Spleen (tissue), 11 donors: ENCODE results near the gene IFNA1. TPM values are rescaled to one million over a fixed set of nuclear protein-coding genes. Genes with fewer than 3 reads are reported as not detected.
A peak's percentile ranks its signal among the peaks of the same experiment; 100 is the strongest.

Experiments
- DNase-seq: peaks from one replicate; pipeline ENCODE4 v3.0.0-alpha.2; 2020
- H3K27ac ChIP-seq, 8 donors: fragments of 200-600 bp; sonication (generic) in 7 of 8; 1 replicate in 4 of 8; 2 replicates in 4 of 8; pipeline versions ENCODE4 v1.5.0 to v1.8.0; 2016 to 2021; ENCODE audit warnings: inconsistent platforms in 4 of 8, mild to moderate bottlenecking in 4 of 8, moderate library complexity in 1 of 8
- H3K27me3 ChIP-seq, 7 donors: fragments of 200-600 bp; sonication (generic) in 6 of 7; replicated peaks in 1 of 7; 1 replicate in 4 of 7; 2 replicates in 3 of 7; pipeline versions ENCODE4 v1.5.0 to v1.8.0; 2016 to 2021; ENCODE audit warnings: inconsistent platforms in 3 of 7, mild to moderate bottlenecking in 1 of 7
- H3K36me3 ChIP-seq, 6 donors: fragments of 200-600 bp; sonication (generic) in 5 of 6; 1 replicate in 4 of 6; 2 replicates in 2 of 6; pipeline versions ENCODE4 v1.5.0 to v1.8.0; 2016 to 2021; ENCODE audit warnings: inconsistent platforms in 2 of 6
- H3K4me1 ChIP-seq, 6 donors: fragments of 200-600 bp; sonication (generic) in 5 of 6; 1 replicate in 3 of 6; 2 replicates in 3 of 6; pipeline versions ENCODE4 v1.5.0 to v1.8.0; 2016 to 2021; ENCODE audit warnings: inconsistent platforms in 3 of 6
- H3K4me3 ChIP-seq, 8 donors: fragments of 200-600 bp; sonication (generic) in 7 of 8; 1 replicate in 4 of 8; 2 replicates in 4 of 8; pipeline versions ENCODE4 v1.5.0 to v1.8.0; 2016 to 2021; ENCODE audit warnings: inconsistent platforms in 4 of 8, mild to moderate bottlenecking in 4 of 8, moderate library complexity in 2 of 8
- H3K9me3 ChIP-seq, 8 donors: fragments of 200-600 bp; sonication (generic) in 7 of 8; 1 replicate in 4 of 8; 2 replicates in 4 of 8; pipeline versions ENCODE4 v1.5.0 to v1.8.0; 2016 to 2021; ENCODE audit warnings: inconsistent platforms in 4 of 8
- POLR2A ChIP-seq, 3 donors: fragments of 450-650 bp; IDR thresholded peaks; one replicate each; pipeline ENCODE4 v1.5.1; 2017; ENCODE audit warnings: antibody characterized with exemption in 3 of 3, mild to moderate bottlenecking in 1 of 3
- POLR2AphosphoS5 ChIP-seq, 3 donors: sonication (generic); formaldehyde crosslinking; IDR thresholded peaks; one replicate each; pipeline ENCODE4 v1.5.1; 2017; ENCODE audit warnings: antibody characterized with exemption in 3 of 3
- WGBS, 5 donors: extraction: QIAGEN DNeasy Blood & Tissue Kit in 3 of 5; methylation state at CpG; one replicate each; pipeline versions ENCODE4 v1.1.5 to v1.1.7; 2013 to 2018; 5-methylcytosine and 5-hydroxymethylcytosine counted together
- intact Hi-C: fragments of 100-400 bp; cut with DNase I; formaldehyde crosslinking; loops from one replicate; pipeline ENCODE4 v1.15.0; 2023; ENCODE audit warnings: low total_unique reads
- polyA plus RNA-seq, 3 donors: library from polyadenylated mRNA; stranded (reverse); fragments of 200-250 nt; gene quantifications; one replicate each; pipeline ENCODE4 v1.2.1, GENCODE V29; 2013
- total RNA-seq, 7 donors: library from RNA; depleted of rRNA in 3 of 7; stranded (reverse); fragments of >200 nt in 3 of 7; fragmentation: NEBNext Ultra II Directional in 4 of 7; extraction: Animal tissue kit (Norgen Biotek cat#: 25700) in 4 of 7; gene quantifications; one replicate each; pipeline versions ENCODE4 v1.1.0 to v1.2.1, GENCODE V29; 2016 to 2021
- TF ChIP-seq, protein P1 (sequence below), 11 experiments: fragments of 200-600 bp in 7 of 11; fragments of 450-650 bp in 4 of 11; sonication (generic) in 4 of 11; IDR thresholded peaks in 8 of 11; conservative IDR thresholded peaks in 3 of 11; 1 replicate in 7 of 11; 2 replicates in 4 of 11; pipeline versions ENCODE4 v1.4.0 to v1.8.0; 2016 to 2021; ENCODE audit warnings: antibody characterized with exemption in 11 of 11, inconsistent platforms in 4 of 11, mild to moderate bottlenecking in 1 of 11
- donor health status: healthy with polysubstance abuse.
- donor health status: DM: no; HTN: no; CAD: no; lungs with moderate emphysema.
- donor health status: DM: no; HTN: no; CAD: no.
- donor health status: Bipolar disorder and iron deficiency.
- donor health status: healthy.
- donor health status: DM: no; HTN: no; CAD: no.
- donor health status: DM: yes; HTN: yes; CAD: no.

The IFNA1 gene
- total and polyA plus RNA-seq, 10 donors, result not detected

DNA sequence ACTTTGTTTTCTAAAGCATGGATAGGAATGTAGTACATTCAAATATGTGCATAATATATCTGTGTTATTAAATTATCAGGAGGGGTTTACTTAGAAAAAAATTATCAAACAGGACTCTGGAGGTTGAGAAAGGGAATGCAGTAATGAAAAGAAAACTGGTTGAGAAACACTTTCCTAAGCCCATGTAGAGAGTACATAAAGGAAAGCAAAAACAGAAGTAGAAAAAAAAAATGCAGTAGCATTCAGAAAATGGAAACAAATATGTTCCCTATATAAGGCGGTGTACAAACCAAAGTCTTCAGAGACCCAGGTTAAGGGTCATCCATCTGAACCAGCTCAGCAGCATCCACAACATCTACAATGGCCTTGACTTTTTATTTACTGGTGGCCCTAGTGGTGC, 31.4 kb upstream of the IFNA1 start, which contains the start of gene IFNA8:
Gene IFNA8, plus strand, starts transcription at position 301 of the 400 bp plus-strand sequence. Its CDS starts 60 bp downstream, at position 361.
- Histone ChIP-seq H3K27ac (no peak within 1 kb of the TSS), H3K27me3 (peaks cover 0 to 5% (median 0%) of the 10 kb centered on the region in 7 donors), H3K9me3 (no peaks in the 10 kb centered on the region), H3K36me3 (no peaks in the 10 kb centered on the region), H3K4me1 (peaks cover 0 to 24% (median 15%) of the 10 kb centered on the region in 6 donors), H3K4me3 (no peak within 1 kb of the TSS)
- DNase-seq, result no peak
- intact Hi-C loops, result no loop called here
- 70 to 84% (median 75%) methylated on average over 1 of the region's 1 CpG for WGBS, 5 donors
- TF ChIP-seq POLR2AphosphoS5 (IDR thresholded peaks at IDR 0.05) (no peak), POLR2A (IDR thresholded peaks at IDR 0.05) (no peak)
- TF ChIP-seq, protein P1, sequence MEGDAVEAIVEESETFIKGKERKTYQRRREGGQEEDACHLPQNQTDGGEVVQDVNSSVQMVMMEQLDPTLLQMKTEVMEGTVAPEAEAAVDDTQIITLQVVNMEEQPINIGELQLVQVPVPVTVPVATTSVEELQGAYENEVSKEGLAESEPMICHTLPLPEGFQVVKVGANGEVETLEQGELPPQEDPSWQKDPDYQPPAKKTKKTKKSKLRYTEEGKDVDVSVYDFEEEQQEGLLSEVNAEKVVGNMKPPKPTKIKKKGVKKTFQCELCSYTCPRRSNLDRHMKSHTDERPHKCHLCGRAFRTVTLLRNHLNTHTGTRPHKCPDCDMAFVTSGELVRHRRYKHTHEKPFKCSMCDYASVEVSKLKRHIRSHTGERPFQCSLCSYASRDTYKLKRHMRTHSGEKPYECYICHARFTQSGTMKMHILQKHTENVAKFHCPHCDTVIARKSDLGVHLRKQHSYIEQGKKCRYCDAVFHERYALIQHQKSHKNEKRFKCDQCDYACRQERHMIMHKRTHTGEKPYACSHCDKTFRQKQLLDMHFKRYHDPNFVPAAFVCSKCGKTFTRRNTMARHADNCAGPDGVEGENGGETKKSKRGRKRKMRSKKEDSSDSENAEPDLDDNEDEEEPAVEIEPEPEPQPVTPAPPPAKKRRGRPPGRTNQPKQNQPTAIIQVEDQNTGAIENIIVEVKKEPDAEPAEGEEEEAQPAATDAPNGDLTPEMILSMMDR (IDR thresholded peaks at IDR 0.05 in 8 of 11, conservative IDR thresholded peaks at IDR 0.05 in 3 of 11), result no peak

DNA sequence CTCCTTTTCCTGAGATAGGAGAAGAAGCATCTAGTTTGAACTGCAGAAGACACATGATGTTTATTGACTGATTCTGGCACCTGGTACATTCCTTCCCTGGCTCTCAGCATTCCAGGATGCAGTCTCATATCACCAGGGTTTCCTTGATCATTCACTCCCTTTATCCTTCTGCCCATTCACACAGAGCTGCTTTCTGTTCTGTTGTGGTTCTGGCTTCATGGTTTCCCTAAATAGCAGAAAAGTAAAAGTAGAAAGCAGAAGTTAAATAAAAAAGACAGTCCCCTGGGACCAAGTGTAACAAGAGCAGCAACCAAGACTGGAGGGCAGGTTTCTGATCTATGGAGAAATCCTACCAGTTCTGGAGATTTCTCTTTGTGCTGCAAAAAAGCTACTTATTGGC, 28.1 kb upstream of the IFNA1 start:
- no peaks in the 10 kb centered on the region for H3K36me3 ChIP-seq
- peaks cover 0 to 26% (median 15%) of the 10 kb centered on the region in 6 donors for H3K4me1 ChIP-seq
- intact Hi-C loops, result no loop called here
- no peak for TF ChIP-seq POLR2A (IDR thresholded peaks at IDR 0.05)
- TF ChIP-seq, protein P1 (IDR thresholded peaks at IDR 0.05 in 8 of 11, conservative IDR thresholded peaks at IDR 0.05 in 3 of 11), result no peak
- no peak for TF ChIP-seq POLR2AphosphoS5 (IDR thresholded peaks at IDR 0.05)
- DNase-seq, result no peak
- no peaks in the 10 kb centered on the region for H3K9me3 ChIP-seq
- no peak overlapping the region for H3K4me3 ChIP-seq
- H3K27me3 ChIP-seq, result peaks cover 0 to 9% (median 0%) of the 10 kb centered on the region in 7 donors
- H3K27ac ChIP-seq, result no peak overlapping the region

DNA sequence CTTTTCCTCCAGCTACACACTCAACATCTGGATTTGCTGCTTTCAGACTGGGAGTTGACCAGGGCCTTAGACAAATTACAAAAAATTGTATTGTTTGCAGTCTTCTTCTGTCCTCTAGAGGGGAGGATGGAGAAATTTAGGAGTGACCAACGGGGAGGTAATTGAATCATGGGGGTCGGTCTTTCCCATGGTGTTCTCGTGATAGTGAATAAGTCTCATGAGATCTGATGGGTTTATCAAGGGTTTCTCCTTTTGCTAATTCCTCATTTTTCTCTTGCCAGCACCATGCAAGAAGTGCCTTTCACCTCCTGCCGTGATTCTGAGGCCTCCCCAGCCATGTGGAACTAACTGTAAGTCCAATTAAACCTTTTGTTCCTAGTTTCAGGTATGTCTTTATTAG, 27.1 kb upstream of the IFNA1 start:
- intact Hi-C loops, result no loop called here

GRCh38 chr9:21413624-21414023, 26.6 kb upstream of the IFNA1 start:
- DNase-seq, result no peak
- WGBS, 5 donors, result 48 to 67% (median 52%) methylated on average over 5 of the region's 5 CpGs
- intact Hi-C loops, result no loop called here

More for the DNA sequence above, 27.1 kb upstream of the IFNA1 start:
- Histone ChIP-seq H3K27me3 (peaks cover 0 to 9% (median 0%) of the 10 kb centered on the region in 7 donors), H3K4me3 (no peak overlapping the region), H3K4me1 (peaks cover 0 to 26% (median 15%) of the 10 kb centered on the region in 6 donors), H3K9me3 (no peaks in the 10 kb centered on the region), H3K36me3 (no peaks in the 10 kb centered on the region), H3K27ac (no peak overlapping the region)
- WGBS, 5 donors, result 75 to 86% (median 80%) methylated on average over 4 of the region's 4 CpGs
- TF ChIP-seq POLR2AphosphoS5 (IDR thresholded peaks at IDR 0.05) (no peak), POLR2A (IDR thresholded peaks at IDR 0.05) (no peak)
- TF ChIP-seq, protein P1 (IDR thresholded peaks at IDR 0.05 in 8 of 11, conservative IDR thresholded peaks at IDR 0.05 in 3 of 11), result no peak
- no peak for DNase-seq

More at GRCh38 chr9:21413624-21414023, 26.6 kb upstream of the IFNA1 start:
- Histone ChIP-seq H3K9me3 (no peaks in the 10 kb centered on the region), H3K4me1 (peaks cover 0 to 26% (median 15%) of the 10 kb centered on the region in 6 donors), H3K27me3 (peaks cover 0 to 9% (median 0%) of the 10 kb centered on the region in 7 donors), H3K27ac (no peak overlapping the region), H3K36me3 (no peaks in the 10 kb centered on the region), H3K4me3 (no peak overlapping the region)
- TF ChIP-seq POLR2A (IDR thresholded peaks at IDR 0.05), result no peak
- no peak for TF ChIP-seq POLR2AphosphoS5 (IDR thresholded peaks at IDR 0.05)
- TF ChIP-seq, protein P1 (IDR thresholded peaks at IDR 0.05 in 8 of 11, conservative IDR thresholded peaks at IDR 0.05 in 3 of 11), result peak in 5 of 11 experiments; percentile 18 to 48 (median 29)
